MM.1S (cell line): ENCODE results near the gene MAG.

Source experiments
- DNase-seq: peaks from one replicate; pipeline ENCODE4 v3.0.0-alpha.2; 2015
- H2AFZ ChIP-seq: fragments of 300-600 bp; sonication (generic); 2 replicates; pipeline ENCODE4 v1.6.0; 2016; ENCODE audit warnings: antibody characterized with exemption, low read length
- H3F3A ChIP-seq: fragments of 300-600 bp; sonication (generic); 2 replicates; pipeline ENCODE4 v1.6.1; 2016; ENCODE audit warnings: mild to moderate bottlenecking, antibody characterized with exemption, low read length, moderate library complexity, mixed read lengths; ENCODE audit not compliant: insufficient read depth
- H3K27ac ChIP-seq: fragments of 300-600 bp; sonication (generic); 2 replicates; pipeline ENCODE4 v1.5.1; 2016; ENCODE audit warnings: mild to moderate bottlenecking, low read length
- H3K27me3 ChIP-seq: fragments of 300-600 bp; sonication (generic); replicated peaks from 2 replicates; pipeline ENCODE4 v1.6.0; 2016; ENCODE audit warnings: low read length; ENCODE audit not compliant: insufficient read depth
- H3K36me3 ChIP-seq: fragments of 300-600 bp; sonication (generic); replicated peaks from 2 replicates; pipeline ENCODE4 v1.6.1; 2016; ENCODE audit warnings: mild to moderate bottlenecking, low read length, mixed read lengths; ENCODE audit not compliant: insufficient read depth
- H3K4me1 ChIP-seq: fragments of 300-600 bp; sonication (generic); 2 replicates; pipeline ENCODE4 v1.6.1; 2016; ENCODE audit warnings: low read length, mixed read lengths
- H3K4me2 ChIP-seq: fragments of 300-600 bp; sonication (generic); 2 replicates; pipeline ENCODE4 v1.6.0; 2016; ENCODE audit warnings: low read depth, low read length
- H3K4me3 ChIP-seq: fragments of 300-600 bp; sonication (generic); 2 replicates; pipeline ENCODE4 v1.5.1; 2016; ENCODE audit warnings: low read length, mixed read lengths
- H3K79me2 ChIP-seq: fragments of 300-600 bp; sonication (generic); 2 replicates; pipeline ENCODE4 v1.6.1; 2016; ENCODE audit warnings: mixed run types, low read length, mixed read lengths
- H3K9ac ChIP-seq: fragments of 300-600 bp; sonication (generic); 2 replicates; pipeline ENCODE4 v1.6.1; 2016; ENCODE audit warnings: low read length, mixed read lengths
- H3K9me2 ChIP-seq: fragments of 300-600 bp; sonication (generic); replicated peaks from 2 replicates; pipeline ENCODE4 v1.6.1; 2016; ENCODE audit warnings: mild to moderate bottlenecking, low read length, mixed read lengths; ENCODE audit not compliant: insufficient read depth
- H3K9me3 ChIP-seq: fragments of 300-600 bp; sonication (generic); replicated peaks from 2 replicates; pipeline ENCODE4 v1.6.1; 2016; ENCODE audit warnings: mild to moderate bottlenecking, low read length, mixed read lengths; ENCODE audit not compliant: insufficient read depth
- H4K20me1 ChIP-seq: fragments of 300-600 bp; sonication (generic); 2 replicates; pipeline ENCODE4 v1.6.1; 2016; ENCODE audit warnings: mild to moderate bottlenecking, low read length, moderate library complexity, mixed read lengths; ENCODE audit not compliant: insufficient read depth
- CTCF ChIP-seq: fragments of 300-600 bp; sonication (generic); IDR thresholded peaks from 2 replicates; pipeline ENCODE4 v1.5.1; 2016; ENCODE audit warnings: antibody characterized with exemption, low read length, mixed read lengths
- EZH2 ChIP-seq: fragments of 300-600 bp; sonication (generic); optimal IDR thresholded peaks from 2 replicates; pipeline ENCODE3; 2017; ENCODE audit warnings: low read depth, mild to moderate bottlenecking, antibody characterized with exemption, low read length, mixed read lengths
- EZH2phosphoT487 ChIP-seq: fragments of 300-600 bp; sonication (generic); IDR thresholded peaks from 2 replicates; pipeline ENCODE4 v1.6.1; 2018; ENCODE audit warnings: antibody characterized with exemption, low read length

Gene MAG

GRCh38 chr19:35341565-35342225 lies 49.7 kb downstream of the MAG start:
- H3K27ac ChIP-seq = no peak overlapping the region
- H3K9ac ChIP-seq = no peak overlapping the region
- H3K36me3 ChIP-seq = no peaks in the 10 kb centered on the region
- no peaks in the 10 kb centered on the region for H3K79me2 ChIP-seq
- H3F3A ChIP-seq = no peaks in the 10 kb centered on the region
- peaks cover 92% of the 10 kb centered on the region for H3K27me3 ChIP-seq
- H3K4me1 ChIP-seq = no peaks in the 10 kb centered on the region
- H4K20me1 ChIP-seq = no peaks in the 10 kb centered on the region
- no peak overlapping the region for H3K4me2 ChIP-seq
- DNase-seq = no peak
- no peak overlapping the region for H2AFZ ChIP-seq
- H3K9me3 ChIP-seq = no peaks in the 10 kb centered on the region
- no peak for TF ChIP-seq EZH2
- no peak overlapping the region for H3K4me3 ChIP-seq
- H3K9me2 ChIP-seq = no peaks in the 10 kb centered on the region

DNA sequence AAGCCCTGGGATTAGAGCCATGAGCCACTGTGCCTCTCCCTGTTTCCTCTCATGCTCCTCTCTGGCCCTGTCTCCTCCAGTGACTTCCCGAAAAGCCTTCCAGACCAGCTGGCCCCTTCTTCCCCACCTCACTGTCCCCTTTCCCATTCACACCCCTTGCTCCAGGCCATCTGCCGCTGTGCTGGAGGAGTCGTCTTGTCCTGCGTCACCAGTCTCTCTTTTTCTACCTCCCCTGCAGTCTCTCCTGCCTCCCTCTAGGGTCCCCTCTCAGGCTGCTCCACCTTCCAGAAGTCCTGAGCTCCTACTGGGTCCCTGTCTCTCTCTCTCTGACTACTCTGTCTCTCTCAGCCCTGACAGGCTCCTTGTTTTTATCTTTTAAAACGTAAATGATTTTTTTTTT lies 50.5 kb downstream of the MAG start:
- Histone ChIP-seq H3K9ac (no peak overlapping the region), H3K36me3 (no peaks in the 10 kb centered on the region)

DNA sequence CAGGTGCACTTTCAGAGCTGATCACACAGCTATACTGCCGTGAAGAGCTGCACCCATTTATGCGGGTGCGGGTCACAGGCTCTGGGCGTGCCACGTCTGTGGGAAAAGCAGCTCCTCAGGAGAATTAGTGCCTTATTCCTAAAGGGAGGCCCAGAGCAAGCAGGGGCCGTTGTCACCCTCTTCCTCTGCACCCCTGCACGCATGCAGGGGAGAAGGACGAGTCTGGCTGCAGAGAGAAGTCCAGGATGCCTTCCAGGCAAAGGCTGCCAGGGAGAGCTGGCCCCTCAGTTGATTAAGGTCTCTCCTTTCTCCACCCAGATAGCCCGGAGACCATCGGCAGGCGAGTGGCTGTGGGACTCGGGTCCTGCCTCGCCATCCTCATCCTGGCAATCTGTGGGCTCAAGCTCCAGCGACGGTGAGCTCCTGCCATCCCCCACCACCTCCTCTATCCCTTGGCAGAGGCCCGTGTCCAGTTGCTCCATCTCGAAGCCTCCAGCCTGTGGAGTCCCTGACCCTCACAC lies 52.6 kb downstream of the MAG start:
- H3K4me3 ChIP-seq = no peak overlapping the region
- peaks cover 97% of the 10 kb centered on the region for H3K27me3 ChIP-seq
- H3K27ac ChIP-seq = no peak overlapping the region
- no peaks in the 10 kb centered on the region for H3K9me3 ChIP-seq
- H3K4me1 ChIP-seq = no peaks in the 10 kb centered on the region
- H3K79me2 ChIP-seq = no peaks in the 10 kb centered on the region
- no peak overlapping the region for H2AFZ ChIP-seq
- DNase-seq = no peak
- H3K9me2 ChIP-seq = no peaks in the 10 kb centered on the region
- no peaks in the 10 kb centered on the region for H3K36me3 ChIP-seq
- no peaks in the 10 kb centered on the region for H4K20me1 ChIP-seq
- no peak overlapping the region for H3K9ac ChIP-seq
- TF ChIP-seq EZH2 (no peak), EZH2phosphoT487 (no peak), CTCF (no peak)
- no peaks in the 10 kb centered on the region for H3F3A ChIP-seq
- H3K4me2 ChIP-seq = no peak overlapping the region

More for the DNA sequence above, 50.5 kb downstream of the MAG start:
- Histone ChIP-seq H3K4me1 (no peaks in the 10 kb centered on the region), H3K79me2 (no peaks in the 10 kb centered on the region), H3K4me3 (no peak overlapping the region), H3K27me3 (peaks cover 93% of the 10 kb centered on the region), H3K27ac (no peak overlapping the region), H4K20me1 (no peaks in the 10 kb centered on the region), H2AFZ (no peak overlapping the region), H3K9me2 (no peaks in the 10 kb centered on the region), H3K4me2 (no peak overlapping the region), H3F3A (no peaks in the 10 kb centered on the region), H3K9me3 (no peaks in the 10 kb centered on the region)
- no peak for TF ChIP-seq EZH2
- TF ChIP-seq EZH2phosphoT487 = no peak
- TF ChIP-seq CTCF = no peak
- DNase-seq = no peak

DNA sequence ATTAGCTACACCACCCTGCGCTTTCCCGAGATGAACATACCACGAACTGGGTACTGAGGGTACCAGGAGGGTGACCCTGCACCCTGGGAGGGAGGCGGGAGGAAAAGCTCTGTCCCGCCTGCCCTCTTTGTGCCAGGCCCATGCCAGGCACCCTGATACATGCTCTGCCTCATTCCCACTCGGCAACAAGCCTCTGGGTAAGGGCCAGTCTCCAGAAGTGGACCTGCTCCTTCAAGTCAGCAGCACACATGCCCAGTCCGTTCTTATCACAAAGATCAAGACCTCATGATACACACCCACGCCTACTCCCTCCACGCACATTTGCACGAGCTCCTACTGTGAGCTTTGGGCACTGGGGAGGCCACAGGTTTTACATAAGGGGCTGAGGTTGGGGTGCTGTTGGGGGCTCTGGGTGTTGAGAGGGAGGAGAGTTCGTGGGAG lies 53.7 kb downstream of the MAG start:
- Histone ChIP-seq H4K20me1 (no peaks in the 10 kb centered on the region), H3K36me3 (no peaks in the 10 kb centered on the region), H3K79me2 (no peaks in the 10 kb centered on the region), H3K9ac (no peak overlapping the region), H3K4me1 (no peaks in the 10 kb centered on the region), H3K9me3 (no peaks in the 10 kb centered on the region), H2AFZ (no peak overlapping the region), H3K9me2 (no peaks in the 10 kb centered on the region), H3K27ac (no peak overlapping the region), H3K4me3 (no peak overlapping the region), H3K4me2 (no peak overlapping the region), H3K27me3 (peaks cover 95% of the 10 kb centered on the region), H3F3A (no peaks in the 10 kb centered on the region)
- DNase-seq = no peak
- TF ChIP-seq EZH2 = no peak
